HG02678 (cell line): ENCODE results near the gene RGPD8.
"Not testable (repeated sequence)": the region's sequence is repeated elsewhere in the genome, so short reads cannot be mapped to it uniquely, and the experiment has no call there.

Experiments used
- ATAC-seq: cut with Tn5 transposase; IDR thresholded peaks from one replicate; pipeline ENCODE4 v1.9.1; 2021; ENCODE audit warnings: mild to moderate bottlenecking, moderate library complexity; ENCODE audit not compliant: unreplicated experiment

RGPD8 gene

GRCh38 chr2:112435716-112436431 is 2.4 kb upstream of the RGPD8 start:
- ATAC-seq = not testable (repeated sequence)

- not testable (repeated sequence) for ATAC-seq
Measured at GRCh38 chr2:112434890-112435715, 1.7 kb upstream of the RGPD8 start.

- ATAC-seq = no peak
Measured at GRCh38 chr2:112433932-112434730, 686 bp upstream of the RGPD8 start.

- ATAC-seq = not testable (repeated sequence)
Measured at GRCh38 chr2:112432735-112433479, 538 bp downstream of the RGPD8 start.

GRCh38 chr2:112432390-112432734 is 1.1 kb downstream of the RGPD8 start:
- ATAC-seq = not testable (repeated sequence)

GRCh38 chr2:112431587-112432295 is 1.7 kb downstream of the RGPD8 start:
- ATAC-seq = not testable (repeated sequence)

- not testable (repeated sequence) for ATAC-seq
Measured at GRCh38 chr2:112424553-112424952, 8.9 kb downstream of the RGPD8 start.

- ATAC-seq = not testable (repeated sequence)
Measured at GRCh38 chr2:112416860-112417259, 16.6 kb downstream of the RGPD8 start.

- not testable (repeated sequence) for ATAC-seq
Measured at GRCh38 chr2:112360055-112360454, 73.4 kb downstream of the RGPD8 start.

- not testable (repeated sequence) for ATAC-seq
Measured at GRCh38 chr2:112354335-112354734, 79.1 kb downstream of the RGPD8 start.

- ATAC-seq = not testable (repeated sequence)
Measured at GRCh38 chr2:112352809-112353603, 80.4 kb downstream of the RGPD8 start.

GRCh38 chr2:112352292-112352691 is 81.2 kb downstream of the RGPD8 start:
- ATAC-seq = not testable (repeated sequence)

- ATAC-seq = no peak
Measured at GRCh38 chr2:112345030-112346027, 88.1 kb downstream of the RGPD8 start.

- no peak for ATAC-seq
Measured at GRCh38 chr2:112343827-112344585, 89.4 kb downstream of the RGPD8 start.

GRCh38 chr2:112342067-112342550 is 91.3 kb downstream of the RGPD8 start:
- no peak for ATAC-seq

- no peak for ATAC-seq
Measured at GRCh38 chr2:112340475-112341267, 92.8 kb downstream of the RGPD8 start.
